MCF 10A (cell line): ENCODE results near the gene URB2. TPM values are rescaled to one million over a fixed set of nuclear protein-coding genes. Genes with fewer than 3 reads are reported as not detected.
A peak's percentile ranks its signal among the peaks of the same experiment; 100 is the strongest.
"Not testable (repeated sequence)": the region's sequence is repeated elsewhere in the genome, so short reads cannot be mapped to it uniquely, and the experiment has no call there.

Experiments
- BruUV-seq: library from RNA; stranded (reverse); fragments of 400-500 nt; replicated peaks from 2 replicates; lab custom pipeline; 2021; lab: Mats Ljungman, UMichigan
- CTCF ChIA-PET: fragments of 300-600 bp; sonication (Branson Sonifier 250); formaldehyde crosslinking; extraction: SDS; loops from one replicate; lab custom pipeline; 2021; ENCODE audit warnings: antibody characterized with exemption, inconsistent platforms; lab: Yijun Ruan, JAX
- POLR2A ChIA-PET: fragments of 300-600, 350-650 bp; sonication (Branson Sonifier 250); formaldehyde crosslinking; extraction: SDS; loops from one replicate; lab custom pipeline; 2020; ENCODE audit warnings: antibody characterized with exemption, inconsistent platforms; lab: Yijun Ruan, JAX
- DNase-seq: peaks from one replicate; pipeline ENCODE4 v3.0.0-alpha.2; 2018; ENCODE audit not compliant: unreplicated experiment
- H3K27ac Mint-ChIP-seq: one replicate; pipeline ENCODE4 v1.8.0; 2022; ENCODE audit warnings: mild to moderate bottlenecking, low read depth, mixed read lengths; ENCODE audit not compliant: unreplicated experiment
- H3K27me3 Mint-ChIP-seq: one replicate; pipeline ENCODE4 v1.8.0; 2022; ENCODE audit warnings: mixed read lengths; ENCODE audit not compliant: insufficient read depth, unreplicated experiment
- H3K36me3 Mint-ChIP-seq: one replicate; pipeline ENCODE4 v1.8.0; 2022; ENCODE audit warnings: mild to moderate bottlenecking, moderate library complexity, mixed read lengths; ENCODE audit not compliant: insufficient read depth, unreplicated experiment
- H3K4me1 Mint-ChIP-seq: one replicate; pipeline ENCODE4 v1.8.0; 2022; ENCODE audit warnings: mixed read lengths; ENCODE audit not compliant: insufficient read depth, unreplicated experiment
- H3K4me3 Mint-ChIP-seq: one replicate; pipeline ENCODE4 v1.8.0; 2022; ENCODE audit warnings: mild to moderate bottlenecking, moderate library complexity, mixed read lengths; ENCODE audit not compliant: unreplicated experiment
- H3K9me3 Mint-ChIP-seq: one replicate; pipeline ENCODE4 v1.8.0; 2022; ENCODE audit warnings: mixed read lengths; ENCODE audit not compliant: unreplicated experiment
- CTCF ChIP-seq: fragments of 200-600 bp; IDR thresholded peaks from one replicate; pipeline ENCODE4 v1.8.0; 2022; ENCODE audit warnings: antibody characterized with exemption, mild to moderate bottlenecking; ENCODE audit not compliant: unreplicated experiment
- intact Hi-C: fragments of 100-400 bp; cut with micrococcal nuclease; formaldehyde crosslinking; loops from 2 replicates; pipeline ENCODE4 v1.14.1; 2022
- total RNA-seq: library from RNA; stranded (reverse); gene quantifications from 2 replicates; pipeline ENCODE4 v1.2.3, GENCODE V29; 2022

URB2 gene
- total RNA-seq, 1 experiment from 2014 or later: 35.5 TPM

- H3K4me1 Mint-ChIP-seq: peaks cover 43% of the 10 kb centered on the region
- H3K4me3 Mint-ChIP-seq: no peak overlapping the region
- no peak for TF ChIP-seq CTCF
Observed at GRCh38 chr1:229619614-229620013, 6.4 kb upstream of the URB2 start.

GRCh38 chr1:229620876-229621275, 5.2 kb upstream of the URB2 start:
- POLR2A ChIA-PET: interaction anchor here (0.6 to 15.3 kb wide), 4 partner anchors 38 to 762 kb away, joined by 3 to 375 read pairs (median 4); partner anchors contain the start of gene ABCB10
- H3K4me3 Mint-ChIP-seq: no peak overlapping the region
- H3K27me3 Mint-ChIP-seq: no peaks in the 10 kb centered on the region
- BruUV-seq: no TSS peak
- no peak overlapping the region for H3K27ac Mint-ChIP-seq
- TF ChIP-seq CTCF: no peak
- peaks cover 45% of the 10 kb centered on the region for H3K4me1 Mint-ChIP-seq
- CTCF ChIA-PET: no interaction called here
- no peaks in the 10 kb centered on the region for H3K36me3 Mint-ChIP-seq
- intact Hi-C loops: no loop called here
- peak; percentile 84 for DNase-seq
- no peaks in the 10 kb centered on the region for H3K9me3 Mint-ChIP-seq

More at GRCh38 chr1:229619614-229620013, 6.4 kb upstream of the URB2 start:
- DNase-seq: no peak
- Mint-ChIP-seq H3K27me3 (no peaks in the 10 kb centered on the region), H3K36me3 (peaks cover under 1% of the 10 kb centered on the region), H3K27ac (peak overlapping the region; percentile 10), H3K9me3 (no peaks in the 10 kb centered on the region)
- CTCF ChIA-PET: no interaction called here
- POLR2A ChIA-PET: interaction anchor here (0.9 to 15.3 kb wide), 6 partner anchors 15 to 489 kb away, joined by 3 to 375 read pairs (median 4); partner anchors contain the start of gene ABCB10
- intact Hi-C loops: no loop called here
- BruUV-seq: no TSS peak

GRCh38 chr1:229621663-229622062, 4.4 kb upstream of the URB2 start:
- no peak for TF ChIP-seq CTCF
- no TSS peak for BruUV-seq
- intact Hi-C loops: no loop called here
- peaks cover 46% of the 10 kb centered on the region for H3K4me1 Mint-ChIP-seq
- peak overlapping the region; percentile 7 for H3K27ac Mint-ChIP-seq
- no peaks in the 10 kb centered on the region for H3K27me3 Mint-ChIP-seq
- H3K4me3 Mint-ChIP-seq: no peak overlapping the region
- no peaks in the 10 kb centered on the region for H3K36me3 Mint-ChIP-seq
- ChIA-PET CTCF (no interaction called here), POLR2A (interaction anchor here (1.7 to 15.3 kb wide), 3 partner anchors 39 to 63 kb away, joined by 5 to 375 read pairs (median 61); partner anchors contain the start of gene ABCB10)
- DNase-seq: peak; percentile 21
- no peaks in the 10 kb centered on the region for H3K9me3 Mint-ChIP-seq

- DNase-seq, H3K27ac Mint-ChIP-seq, H3K4me3 Mint-ChIP-seq, intact Hi-C loops, BruUV-seq, H3K9me3 Mint-ChIP-seq, H3K27me3 Mint-ChIP-seq, H3K36me3 Mint-ChIP-seq: not testable (repeated sequence)
- CTCF ChIA-PET: interaction anchor here (0.6 to 5.8 kb wide), 5 partner anchors 16 to 182 kb away, joined by 3 to 65 read pairs (median 3); partner anchors contain the start of gene ABCB10
- H3K4me1 Mint-ChIP-seq: peaks cover 54% of the 10 kb centered on the region
- POLR2A ChIA-PET: interaction anchor here (5.5 to 15.3 kb wide), 3 partner anchors 41 to 114 kb away, joined by 34 to 375 read pairs (median 61); partner anchors contain the start of genes ABCB10 and NUP133
Observed at GRCh38 chr1:229622641-229623120, 3.4 kb upstream of the URB2 start.
